Measurements from ENCODE around the gene APBA1.

Gene APBA1

DNA sequence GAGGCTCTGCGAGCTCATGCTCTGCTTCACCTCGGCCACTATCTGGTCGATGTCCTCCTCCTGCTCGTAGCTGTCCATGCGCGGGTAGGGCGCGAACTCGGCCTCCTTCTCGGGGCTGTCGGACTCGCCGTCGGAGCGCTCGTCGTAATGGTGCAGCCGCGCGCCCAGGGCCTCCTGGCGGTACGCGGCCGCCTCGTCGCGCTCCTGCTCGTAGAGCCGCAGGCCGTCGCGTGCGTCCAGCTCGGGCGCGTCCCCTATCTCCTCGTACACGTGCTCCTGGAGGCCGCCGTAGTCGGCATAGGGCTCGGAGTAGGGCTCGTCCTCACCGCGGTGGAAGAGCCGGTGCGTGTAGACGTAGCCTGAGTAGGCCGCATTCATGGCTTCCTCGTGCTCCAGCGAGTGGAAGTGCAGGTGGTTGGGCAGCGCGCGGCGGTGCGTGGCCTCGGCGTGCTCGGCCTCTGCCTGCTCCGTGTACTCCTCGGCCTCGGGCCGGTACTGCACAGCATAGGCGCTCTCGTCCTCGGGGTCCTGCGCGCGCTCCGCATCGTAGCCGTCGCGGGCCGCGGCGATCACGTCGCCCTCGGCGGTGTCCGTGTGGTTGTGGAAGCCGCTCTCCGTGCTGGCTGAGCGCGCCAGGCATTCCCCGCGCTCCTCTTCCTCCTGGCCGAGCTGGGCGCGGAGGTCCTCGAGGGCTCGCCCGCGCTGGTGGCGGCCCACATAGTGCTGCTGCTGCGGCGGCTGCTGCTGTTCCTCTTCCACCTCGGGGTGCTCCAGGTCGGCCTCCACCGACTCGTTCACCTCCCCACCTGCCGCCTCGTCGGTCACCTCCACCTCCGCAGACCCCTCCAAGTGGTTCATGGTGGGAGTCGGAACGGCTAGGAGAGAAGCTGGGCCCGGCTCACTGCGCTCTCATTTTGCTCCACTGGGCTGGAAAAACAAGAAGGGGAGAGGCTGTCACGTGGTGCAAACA lies 155.5 kb downstream of the APBA1 start:
- DNase-seq: no peak

- DNase-seq: no peak
Measured at GRCh38 chr9:69515810-69516209, 156.4 kb downstream of the APBA1 start.

GRCh38 chr9:69513141-69513820 lies 158.9 kb downstream of the APBA1 start:
- no peak for DNase-seq

- DNase-seq: no peak
Measured at GRCh38 chr9:69504058-69504457, 168.1 kb downstream of the APBA1 start.

GRCh38 chr9:69502671-69503301 lies 169.4 kb downstream of the APBA1 start:
- no peak for DNase-seq

DNA sequence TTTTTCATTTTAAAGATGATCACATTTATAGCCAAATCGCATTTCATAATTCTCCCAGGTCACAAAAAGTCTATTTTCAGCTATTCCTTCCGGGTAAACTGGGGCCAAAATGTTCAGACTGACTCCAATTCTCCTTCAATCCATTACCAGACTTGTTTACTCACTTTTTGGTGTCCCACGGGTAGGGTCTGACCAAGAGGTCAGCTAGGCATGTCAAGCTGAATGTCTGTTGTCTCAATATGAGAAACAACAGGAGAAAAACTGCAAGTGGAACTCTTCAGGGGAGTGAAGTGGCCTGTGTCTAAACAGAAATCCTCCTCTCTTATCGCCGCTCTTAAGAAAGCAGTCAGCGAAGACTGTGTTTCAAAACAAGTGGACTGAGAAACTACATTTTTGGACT lies 171.3 kb downstream of the APBA1 start:
- DNase-seq: no peak

DNA sequence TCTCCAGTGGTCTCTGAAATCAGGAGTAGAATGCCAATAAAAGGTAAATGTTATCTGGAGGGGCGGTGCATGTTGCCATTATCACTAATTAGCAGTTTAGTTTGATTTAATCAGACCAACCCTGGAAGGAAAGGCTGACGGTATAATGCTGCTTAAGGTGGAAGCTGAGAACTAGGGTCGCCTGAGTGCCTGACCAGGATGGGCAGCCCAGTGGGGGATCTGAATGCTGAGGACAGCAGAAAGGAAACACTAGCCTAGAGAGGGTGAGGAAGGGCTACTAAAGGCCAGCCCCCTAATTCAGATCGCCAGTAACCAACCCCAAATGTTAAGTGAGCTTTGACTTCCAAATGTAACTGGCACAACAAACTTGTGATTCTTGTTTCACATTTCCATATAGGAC lies 172.2 kb downstream of the APBA1 start:
- DNase-seq: no peak

- DNase-seq: no peak
Measured at GRCh38 chr9:69499407-69499806, 172.8 kb downstream of the APBA1 start.

GRCh38 chr9:69498470-69498869 lies 173.7 kb downstream of the APBA1 start:
- no peak for DNase-seq

- DNase-seq: no peak
Measured at GRCh38 chr9:69497816-69498215, 174.4 kb downstream of the APBA1 start.

- no peak for DNase-seq
Measured at GRCh38 chr9:69496846-69497450, 175.2 kb downstream of the APBA1 start.

GRCh38 chr9:69495296-69495695 lies 176.9 kb downstream of the APBA1 start:
- DNase-seq: no peak

- no peak for DNase-seq
Measured at GRCh38 chr9:69494763-69495162, 177.4 kb downstream of the APBA1 start.

- no peak for DNase-seq
Measured at GRCh38 chr9:69494208-69494607, 178.0 kb downstream of the APBA1 start.

- DNase-seq: no peak
Measured at GRCh38 chr9:69486498-69486897, 185.7 kb downstream of the APBA1 start.

GRCh38 chr9:69485466-69485865 lies 186.7 kb downstream of the APBA1 start:
- DNase-seq: no peak

- DNase-seq: no peak
Measured at GRCh38 chr9:69483886-69484422, 188.2 kb downstream of the APBA1 start.

- no peak for DNase-seq
Measured at GRCh38 chr9:69476797-69477196, 195.4 kb downstream of the APBA1 start.

- no peak for DNase-seq
Measured at GRCh38 chr9:69476016-69476415, 196.2 kb downstream of the APBA1 start.

GRCh38 chr9:69474821-69475220 lies 197.3 kb downstream of the APBA1 start:
- DNase-seq: no peak

DNA sequence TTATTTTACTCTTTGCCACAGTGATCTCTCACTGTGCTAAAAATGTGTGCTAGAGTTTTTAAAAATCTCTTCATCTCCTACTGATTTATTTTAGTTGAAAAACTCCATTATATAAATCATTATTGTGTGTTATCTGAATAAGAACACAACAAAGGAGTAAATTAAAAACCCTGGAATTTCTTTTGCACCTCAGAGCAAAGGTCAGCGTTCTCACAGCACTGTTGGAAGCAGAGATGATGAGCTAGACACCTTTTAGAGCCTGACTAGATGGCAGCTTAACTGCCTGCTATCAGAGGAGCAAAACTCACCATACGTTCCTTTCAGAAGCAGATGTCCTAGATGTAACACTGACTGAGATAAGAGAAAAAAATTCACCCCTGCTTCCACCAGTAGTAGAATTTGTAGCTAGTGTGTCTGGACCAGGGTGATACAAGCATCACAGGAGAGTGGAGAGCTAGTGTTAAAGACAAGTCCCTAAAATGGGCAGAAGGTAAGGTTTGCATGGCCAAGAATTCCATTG lies 200.0 kb downstream of the APBA1 start:
- no peak for DNase-seq

DNA sequence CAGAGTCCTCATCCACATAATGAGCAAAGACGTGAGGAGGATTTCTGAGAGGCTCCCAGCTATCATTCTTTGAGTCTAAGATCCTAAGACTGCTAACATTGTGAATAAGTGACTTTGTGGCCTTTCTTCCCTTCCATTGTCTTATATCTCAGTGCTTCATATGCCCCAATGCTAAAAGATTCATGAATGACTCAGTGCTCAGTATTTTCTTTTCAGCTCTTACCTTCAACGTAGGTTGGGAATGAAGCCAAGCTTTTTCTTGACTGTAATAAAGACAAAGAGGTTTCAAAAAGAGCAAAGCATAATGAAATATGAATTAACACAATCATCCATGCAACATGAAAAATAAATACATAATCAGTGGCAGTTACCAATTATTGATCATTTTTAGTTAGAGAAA lies 200.7 kb downstream of the APBA1 start:
- no peak for DNase-seq

All from activated effector memory CD4-positive, alpha-beta T cell treated with anti-CD3 and anti-CD28 coated beads, Interleukin-2, amount 50 U/mL, for 16 hours (primary cell).